Activated T-cell treated with anti-CD3 and anti-CD28 coated beads for 1 hour (primary cell): ENCODE measurements around the gene FKBP2.
A peak's percentile ranks its signal among the peaks of the same experiment; 100 is the strongest.

ENCODE experiments used
- DNase-seq: peaks from one replicate; pipeline ENCODE4 v3.0.0-alpha.2; 2020; ENCODE audit warnings: low read depth

The FKBP2 gene

GRCh38 chr11:64240435-64241240 lies at the start of gene FKBP2:
Gene FKBP2 (plus strand): TSS chr11:64241095. CDS start chr11:64242388, 1,293 bp downstream.
- DNase-seq: peak; percentile 96

GRCh38 chr11:64192434-64192833 lies 48.5 kb upstream of the FKBP2 start:
- DNase-seq: no peak

GRCh38 chr11:64196626-64197025 lies 44.3 kb upstream of the FKBP2 start:
- DNase-seq: no peak

GRCh38 chr11:64198511-64198910 lies 42.4 kb upstream of the FKBP2 start:
- DNase-seq: no peak

GRCh38 chr11:64201543-64201942 lies 39.4 kb upstream of the FKBP2 start:
- no peak for DNase-seq

- no peak for DNase-seq
Measured at GRCh38 chr11:64202992-64203391, 37.9 kb upstream of the FKBP2 start.

- DNase-seq: no peak
Measured at GRCh38 chr11:64203421-64204079, 37.3 kb upstream of the FKBP2 start.

GRCh38 chr11:64204080-64204440 lies 36.8 kb upstream of the FKBP2 start:
- no peak for DNase-seq

GRCh38 chr11:64204464-64204989 lies 36.4 kb upstream of the FKBP2 start:
- peak; percentile 80 for DNase-seq

- DNase-seq: peak; percentile 57
Measured at GRCh38 chr11:64206457-64207255, 34.2 kb upstream of the FKBP2 start, which contains the start of gene FERMT3. Gene FERMT3 (plus strand): TSS chr11:64206721. CDS start chr11:64207365, 644 bp downstream.

- peak; percentile 58 for DNase-seq
Measured at GRCh38 chr11:64207256-64208085, 33.4 kb upstream of the FKBP2 start.

- DNase-seq: no peak
Measured at GRCh38 chr11:64208086-64208795, 32.7 kb upstream of the FKBP2 start.

- DNase-seq: no peak
Measured at GRCh38 chr11:64208796-64209562, 31.9 kb upstream of the FKBP2 start.

GRCh38 chr11:64209563-64209843 lies 31.4 kb upstream of the FKBP2 start:
- DNase-seq: no peak

- DNase-seq: no peak
Measured at GRCh38 chr11:64210301-64211020, 30.4 kb upstream of the FKBP2 start.

GRCh38 chr11:64211181-64211872 lies 29.6 kb upstream of the FKBP2 start:
- DNase-seq: no peak

- DNase-seq: no peak
Measured at GRCh38 chr11:64216879-64217278, 24.0 kb upstream of the FKBP2 start.

GRCh38 chr11:64218628-64219353 lies 22.1 kb upstream of the FKBP2 start:
- DNase-seq: no peak
